Measurements from ENCODE around the gene IFT74.
"Not testable (repeated sequence)": the region's sequence is repeated elsewhere in the genome, so short reads cannot be mapped to it uniquely, and the experiment has no call there.

IFT74 gene

DNA sequence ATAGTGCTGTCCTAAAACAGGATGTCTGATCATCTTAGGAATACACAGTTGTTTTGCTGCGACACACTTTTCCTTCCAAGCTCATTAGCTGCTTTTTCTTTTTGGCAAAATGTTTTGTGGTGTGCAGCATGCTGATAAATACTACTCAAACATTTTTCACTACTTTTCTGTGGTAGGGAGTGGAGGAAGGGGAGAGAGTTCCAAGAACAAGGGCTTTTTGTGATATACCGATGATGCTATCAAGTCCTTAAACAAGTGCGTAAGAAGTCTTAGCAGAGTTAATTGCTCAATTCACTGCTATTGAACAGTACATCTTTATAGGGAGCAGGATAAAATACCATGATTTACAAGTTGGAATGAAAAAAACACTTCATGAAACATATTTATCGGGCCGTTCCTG is 129.2 kb downstream of the IFT74 start:
- DNase-seq: no peak

DNA sequence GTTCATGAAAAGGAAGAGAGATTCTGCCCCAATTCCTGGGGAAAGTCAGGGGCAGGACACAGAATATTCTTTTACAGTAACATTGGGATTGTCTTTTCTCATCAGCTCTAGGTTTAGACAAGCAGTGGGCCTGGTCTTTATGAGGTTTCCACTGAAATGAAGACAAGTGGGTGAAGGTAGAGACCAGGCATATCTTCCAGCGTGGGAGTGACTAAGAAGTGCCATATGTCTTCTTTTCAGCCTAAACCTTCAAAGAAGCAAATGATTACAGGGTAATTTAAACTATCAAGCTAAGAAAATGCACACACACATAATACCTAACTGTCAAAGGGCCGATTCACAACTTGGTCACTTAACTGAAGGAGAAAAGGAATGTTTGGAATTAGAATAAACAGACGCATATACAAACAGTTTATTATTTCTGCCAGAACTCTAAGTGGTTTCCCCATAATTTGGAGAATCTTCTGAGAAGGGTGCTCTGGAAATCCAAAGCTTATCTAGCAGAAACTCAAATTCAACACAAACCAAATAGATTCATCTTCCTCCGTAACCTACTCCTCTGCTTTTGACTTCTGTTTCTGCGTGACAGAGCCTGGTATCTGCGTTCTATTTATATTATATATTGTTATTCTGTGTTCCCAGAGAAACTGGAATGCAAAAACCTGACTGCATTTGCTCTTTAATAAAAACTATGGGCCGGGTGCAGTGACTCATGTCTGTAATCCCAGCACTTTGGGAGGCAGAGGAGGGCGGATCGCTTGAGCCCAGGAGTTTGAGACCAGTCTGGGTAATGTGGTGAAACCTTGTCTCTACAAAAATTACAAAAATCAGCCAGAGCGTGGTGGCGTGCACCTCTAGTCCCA is 130.8 kb downstream of the IFT74 start:
- DNase-seq: no peak

DNA sequence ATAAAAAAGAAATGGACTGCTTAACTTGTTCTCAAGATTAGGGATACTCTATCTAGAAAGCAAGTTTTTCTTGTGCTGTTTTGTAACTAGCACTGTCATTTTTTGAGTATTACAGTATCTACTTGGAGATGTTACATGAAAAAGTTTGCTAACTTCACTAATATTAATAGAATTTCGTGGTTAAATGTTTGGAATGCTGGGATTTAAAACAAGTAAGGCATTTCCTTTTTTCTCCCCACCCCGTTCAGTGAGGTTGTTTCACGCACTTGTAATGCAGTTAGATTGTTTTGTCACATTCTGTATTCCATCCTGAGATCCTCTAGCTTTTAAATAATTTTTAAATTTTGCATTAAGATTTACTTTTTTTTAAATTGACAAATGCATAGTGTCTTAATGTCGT is 132.8 kb downstream of the IFT74 start:
- DNase-seq: no peak

DNA sequence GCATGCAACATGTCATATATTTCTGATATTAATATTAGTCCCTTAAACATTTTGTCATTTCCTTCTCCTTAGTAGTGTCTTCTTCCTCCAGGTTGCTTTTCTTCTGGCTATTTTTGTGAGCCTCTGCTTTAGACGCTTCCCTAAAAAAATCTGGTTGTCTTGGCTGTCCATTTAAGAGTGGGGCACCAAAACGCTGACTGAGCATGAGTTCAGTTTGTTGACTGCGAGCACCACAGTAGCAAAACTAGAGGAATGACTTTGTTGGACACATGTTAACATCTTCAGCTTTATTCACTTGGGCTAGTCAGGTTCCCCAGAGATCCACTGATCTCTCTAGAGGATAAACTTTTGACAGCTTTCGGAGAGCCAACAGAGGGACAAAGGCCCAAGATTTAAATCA is 133.5 kb downstream of the IFT74 start:
- DNase-seq: no peak

DNA sequence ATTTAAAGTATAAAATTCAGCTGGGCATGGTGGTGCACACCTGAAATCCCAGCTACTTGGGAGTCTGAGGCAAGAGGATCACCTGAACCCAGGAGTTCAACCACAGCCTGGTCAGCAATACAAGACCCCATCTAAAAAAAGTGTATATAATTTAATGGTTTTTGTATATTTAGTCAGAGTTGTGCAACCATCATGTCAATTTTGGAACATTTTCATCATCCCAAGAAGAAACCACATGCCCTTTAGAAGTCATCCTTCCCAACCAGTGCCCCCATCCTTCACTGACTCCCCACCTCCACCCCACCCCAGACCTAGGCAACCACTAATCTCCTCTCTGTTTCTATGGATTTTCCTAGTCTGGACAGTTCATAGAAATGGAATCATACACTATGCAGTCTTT is 134.0 kb downstream of the IFT74 start:
- no peak for DNase-seq

DNA sequence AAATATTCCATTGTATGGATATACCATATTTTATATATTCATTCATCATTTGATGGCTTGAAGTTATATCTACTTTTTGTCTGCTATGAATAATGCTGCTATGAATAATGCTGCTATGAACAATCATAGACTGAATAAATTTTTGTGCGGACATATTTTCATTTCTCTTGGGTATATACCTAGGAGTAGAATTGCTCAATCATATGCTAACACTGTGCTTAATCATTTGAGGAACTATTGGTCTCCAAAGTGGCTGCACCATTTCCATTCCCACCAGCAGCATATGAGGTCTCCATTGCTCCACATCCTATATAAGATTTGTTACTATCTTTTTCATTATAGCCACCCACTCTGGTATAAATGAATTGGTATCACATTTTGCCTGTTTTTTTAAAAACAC is 134.5 kb downstream of the IFT74 start:
- no peak for DNase-seq

DNA sequence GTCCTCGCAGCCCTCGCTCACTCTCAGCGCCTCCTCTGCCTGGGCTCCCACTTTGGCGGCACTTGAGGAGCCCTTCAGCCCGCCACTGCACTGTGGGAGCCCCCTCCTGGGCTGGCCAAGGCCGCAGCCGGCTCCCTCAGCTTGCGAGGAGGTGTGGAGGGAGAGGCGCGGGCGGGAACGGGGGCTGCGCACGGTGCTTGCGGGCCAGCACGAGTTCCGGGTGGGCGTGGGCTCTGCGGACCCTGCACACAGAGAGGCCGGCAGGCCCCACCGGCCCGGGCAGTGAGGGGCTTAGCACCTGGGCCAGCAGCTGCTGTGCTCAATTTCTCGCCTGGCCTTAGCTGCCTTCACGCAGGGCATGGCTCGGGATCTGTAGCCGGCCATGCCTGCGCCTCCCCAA is 136.3 kb downstream of the IFT74 start:
- DNase-seq: not testable (repeated sequence)

DNA sequence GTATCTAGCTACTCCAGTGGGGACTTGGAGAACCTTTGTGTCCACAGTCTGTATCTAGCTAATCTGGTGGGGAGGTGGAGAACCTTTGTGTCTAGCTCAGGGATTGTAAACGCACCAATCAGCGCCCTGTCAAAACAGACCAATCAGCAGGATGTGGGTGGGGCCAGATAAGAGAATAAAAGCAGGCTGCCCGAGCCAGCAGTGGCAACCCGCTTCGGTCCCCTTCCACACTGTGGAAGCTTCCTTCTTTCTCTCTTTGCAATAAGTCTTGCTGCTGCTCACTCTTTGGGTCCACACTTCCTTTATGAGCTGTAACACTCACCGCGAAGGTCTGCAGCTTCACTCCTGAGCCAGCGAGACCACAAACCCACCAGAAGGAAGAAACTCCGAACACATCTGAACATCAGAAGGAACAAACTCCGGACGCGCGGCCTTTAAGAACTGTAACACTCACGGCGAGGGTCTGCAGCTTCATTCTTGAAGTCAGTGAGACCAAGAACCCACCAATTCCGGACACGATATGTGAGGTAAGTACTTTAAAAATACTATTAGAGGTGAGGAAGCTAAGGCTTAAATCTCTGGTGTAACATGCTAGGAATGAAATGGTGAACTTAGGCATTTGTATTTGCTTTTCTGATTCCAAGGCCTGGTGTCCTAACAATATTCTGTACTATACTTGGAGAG is 137.3 kb downstream of the IFT74 start:
- not testable (repeated sequence) for DNase-seq

DNA sequence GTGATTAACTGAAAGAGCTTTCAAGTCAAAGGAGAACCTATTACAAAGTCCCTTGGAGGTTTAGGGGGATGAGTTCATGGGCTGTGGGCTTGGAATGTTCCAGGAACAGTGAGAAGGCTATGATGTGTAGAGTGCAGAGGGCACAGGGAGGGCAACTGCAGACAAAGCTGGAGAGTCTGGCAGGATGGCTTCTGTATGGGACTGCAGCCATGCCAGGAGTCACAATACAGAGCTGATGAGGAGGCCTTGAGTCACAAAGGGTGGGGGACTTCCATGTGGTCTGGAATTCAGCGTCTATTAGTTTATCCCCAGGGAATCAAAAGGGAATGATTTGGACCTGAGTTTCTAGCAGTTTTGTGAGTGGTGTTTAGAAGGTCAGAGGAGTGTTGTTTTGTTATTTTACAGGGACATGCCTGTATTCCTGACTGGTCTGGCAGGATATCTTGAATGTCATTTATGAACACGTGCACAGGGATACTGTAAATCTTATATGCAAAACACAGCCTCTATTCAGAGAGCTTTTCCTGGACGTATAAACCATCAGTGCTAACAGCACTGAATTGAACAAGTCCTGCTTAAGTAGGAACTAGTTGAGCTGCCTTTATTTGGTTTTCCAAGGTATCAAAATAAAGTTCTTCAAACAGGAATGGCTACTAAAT is 138.6 kb downstream of the IFT74 start:
- no peak for DNase-seq

DNA sequence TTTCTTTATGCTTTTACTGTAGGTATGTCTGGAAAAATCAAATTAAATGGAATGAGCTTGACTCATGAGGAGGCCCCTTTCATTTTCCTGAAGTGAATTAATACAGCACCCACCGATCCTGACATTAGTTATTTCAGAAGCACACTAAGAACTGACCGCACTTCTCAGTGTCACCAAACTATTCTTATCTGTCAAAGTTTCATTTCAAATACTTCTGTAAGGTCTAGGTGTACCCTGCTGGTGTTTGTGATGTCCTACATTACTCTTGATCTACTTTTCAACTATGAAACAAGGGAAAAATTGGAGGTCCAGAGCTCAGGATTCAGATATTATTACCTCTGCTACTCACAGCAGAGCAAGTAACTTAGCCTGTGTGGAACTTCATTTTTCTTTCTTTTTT is 151.0 kb downstream of the IFT74 start:
- DNase-seq: no peak

DNA sequence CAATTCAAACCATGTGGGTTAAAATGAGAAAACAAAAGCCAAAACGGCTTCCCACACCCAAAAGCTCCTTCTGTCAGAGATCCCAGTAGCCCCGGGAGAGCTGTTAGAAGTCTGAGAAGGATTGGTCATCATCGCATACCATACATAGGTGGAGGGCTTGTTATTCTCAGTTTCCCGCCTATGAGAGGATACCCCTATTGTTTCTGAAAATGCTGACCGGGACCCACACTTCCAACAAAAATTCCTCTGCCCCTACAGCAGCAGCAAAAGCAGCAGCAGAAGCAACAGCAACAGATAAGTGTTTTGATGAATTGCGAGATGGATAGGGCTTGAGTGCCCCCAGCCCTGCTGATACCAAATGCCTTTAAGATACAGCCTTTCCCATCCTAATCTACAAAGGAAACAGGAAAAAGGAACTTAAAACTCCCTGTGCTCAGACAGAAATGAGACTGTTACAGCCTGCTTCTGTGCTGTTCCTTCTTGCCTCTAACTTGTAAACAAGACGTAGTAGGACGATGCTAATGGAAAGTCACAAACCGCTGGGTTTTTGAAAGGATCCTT is 152.8 kb downstream of the IFT74 start, which contains the start of gene TEK:
Gene TEK (plus strand): TSS at position 245 of the 561 bp plus-strand sequence. CDS start 366 bp downstream, outside the sequence.
- no peak for DNase-seq

DNA sequence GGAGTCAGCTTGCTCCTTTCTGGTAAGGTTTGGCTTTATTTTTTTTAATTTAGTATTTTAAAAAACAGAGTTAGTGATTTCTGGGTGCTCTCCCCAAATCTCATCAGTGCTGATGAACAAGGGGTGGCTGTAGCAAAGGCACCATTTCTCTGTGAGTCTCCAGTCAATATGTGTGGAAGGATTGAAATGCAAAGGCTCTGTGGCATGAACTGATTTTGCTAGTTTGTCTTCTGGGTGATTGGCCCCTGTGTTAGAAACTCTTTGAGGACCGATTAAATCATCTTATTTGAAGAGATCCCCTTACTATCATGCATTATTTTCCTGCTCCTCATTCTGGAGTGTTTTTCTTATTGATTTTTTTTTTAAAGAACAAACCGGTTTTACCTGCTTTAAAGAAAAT is 153.4 kb downstream of the IFT74 start:
- DNase-seq: no peak

DNA sequence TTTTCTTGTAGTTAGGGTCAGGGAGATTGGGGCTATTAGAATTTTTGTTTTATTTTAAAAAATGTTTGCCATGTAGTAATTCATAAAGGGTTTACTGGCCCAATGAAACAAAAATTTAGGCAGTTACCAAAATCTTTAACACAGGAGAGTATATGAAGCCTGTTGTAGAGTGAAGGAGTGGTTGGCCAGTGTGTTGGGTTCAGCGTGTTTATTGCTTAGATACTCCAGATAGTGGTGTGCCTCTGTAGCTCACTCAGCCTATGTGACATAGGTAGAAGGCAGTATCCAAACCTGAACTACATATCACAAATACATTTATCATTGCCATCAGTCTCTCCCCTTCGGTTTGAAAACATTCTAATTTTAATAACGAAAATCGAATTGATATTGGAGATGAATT is 154.0 kb downstream of the IFT74 start:
- DNase-seq: no peak

DNA sequence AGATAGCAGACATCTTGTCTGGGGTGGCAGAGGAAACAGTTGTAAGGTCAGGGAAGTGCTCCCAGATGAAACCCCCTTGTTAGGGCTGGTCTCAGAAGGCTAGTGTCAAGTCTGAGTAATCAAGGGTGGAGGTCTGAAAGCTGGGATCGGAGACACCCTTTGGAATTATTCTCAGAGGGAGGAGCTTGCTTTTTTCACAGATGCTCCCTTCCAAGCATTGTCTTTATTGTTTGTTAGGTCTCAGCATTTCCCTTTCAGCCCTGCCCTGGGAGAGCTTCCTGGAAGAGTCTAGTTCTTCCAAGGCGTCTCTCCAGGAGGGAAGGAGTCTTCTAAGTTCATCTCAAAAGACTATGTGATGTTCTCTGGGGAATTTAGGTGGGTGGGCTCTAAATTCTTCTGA is 156.0 kb downstream of the IFT74 start:
- DNase-seq: no peak
